Fibroblast of lung (primary cell): Measurements from ENCODE around the gene POLG. TPM values are rescaled to one million over a fixed set of nuclear protein-coding genes. Genes with fewer than 3 reads are reported as not detected.

ENCODE experiments used
- DNase-seq, 2 donors: peaks; one replicate each; pipeline versions ENCODE4 v3.0.0 to v3.0.0-alpha.2; 2010; ENCODE audit warnings: low read depth in 2 of 2
- H2AFZ ChIP-seq: 2 replicates; pipeline ENCODE4 v1.5.1; 2012; ENCODE audit warnings: low read length, control low read depth, inconsistent platforms
- H3K27ac ChIP-seq: 2 replicates; pipeline ENCODE4 v1.5.1; 2011; ENCODE audit warnings: low read length, control low read depth; ENCODE audit not compliant: insufficient read depth
- H3K27me3 ChIP-seq: 2 replicates; pipeline ENCODE4 v1.5.1; 2011; ENCODE audit warnings: mild to moderate bottlenecking, low read length; ENCODE audit not compliant: control insufficient read depth, insufficient read depth
- H3K36me3 ChIP-seq: 2 replicates; pipeline ENCODE4 v1.5.1; 2011; ENCODE audit warnings: low read length; ENCODE audit not compliant: control insufficient read depth, insufficient read depth
- H3K4me1 ChIP-seq: 2 replicates; pipeline ENCODE4 v1.5.1; 2011; ENCODE audit warnings: low read length; ENCODE audit not compliant: control insufficient read depth, insufficient read depth; ENCODE audit errors: extremely low read depth
- H3K4me2 ChIP-seq: 2 replicates; pipeline ENCODE4 v1.5.1; 2011; ENCODE audit warnings: low read length, control low read depth; ENCODE audit not compliant: insufficient read depth; ENCODE audit errors: extremely low read depth
- H3K4me3 ChIP-seq, 4 experiments: fragments of 200-600 bp in 1 of 4; sonication (generic) in 1 of 4; replicated peaks in 1 of 4; 2 replicates each; pipeline ENCODE4 v1.5.1; 2011 to 2016; ENCODE audit warnings: low read length in 4 of 4, low read depth in 3 of 4, mild to moderate bottlenecking in 3 of 4, control low read depth in 2 of 4, inconsistent platforms in 1 of 4, mixed read lengths in 1 of 4; ENCODE audit not compliant: insufficient read depth in 1 of 4; ENCODE audit errors: control extremely low read depth in 1 of 4
- H3K79me2 ChIP-seq: 2 replicates; pipeline ENCODE4 v1.5.1; 2012; ENCODE audit warnings: mild to moderate bottlenecking, low read length, inconsistent platforms; ENCODE audit not compliant: control insufficient read depth, insufficient read depth
- H3K9ac ChIP-seq: 2 replicates; pipeline ENCODE4 v1.5.1; 2011; ENCODE audit warnings: mild to moderate bottlenecking, low read length, control low read depth; ENCODE audit not compliant: insufficient read depth
- H3K9me3 ChIP-seq: 2 replicates; pipeline ENCODE4 v1.5.1; 2012; ENCODE audit warnings: low read depth, low read length; ENCODE audit not compliant: control insufficient read depth, insufficient read depth
- H4K20me1 ChIP-seq: 2 replicates; pipeline ENCODE4 v1.5.1; 2011; ENCODE audit warnings: low read length; ENCODE audit not compliant: control insufficient read depth, insufficient read depth; ENCODE audit errors: extremely low read depth
- EZH2 ChIP-seq: IDR thresholded peaks from 2 replicates; pipeline ENCODE4 v1.5.1; 2012; ENCODE audit warnings: low read length, control low read depth, mild to moderate bottlenecking; ENCODE audit errors: missing control alignments
- polyA plus RNA-seq, 2 donors: library from polyadenylated mRNA; depleted of rRNA in 1 of 2; stranded (reverse) in 1 of 2; unstranded in 1 of 2; fragments of >200 nt; gene quantifications; 2 replicates each; pipeline ENCODE4 v1.2.1, GENCODE V29; 2011 to 2012; ENCODE audit warnings: missing spikeins in 1 of 2
- total RNA-seq: library from RNA; depleted of rRNA; stranded (reverse); fragments of >200 nt; gene quantifications from 2 replicates; pipeline ENCODE4 v1.2.1, GENCODE V29; 2014
- TF ChIP-seq, protein P1 (sequence below), 2 donors: IDR thresholded peaks in 1 of 2; conservative IDR thresholded peaks in 1 of 2; 1 replicate in 1 of 2; 2 replicates in 1 of 2; pipeline ENCODE4 v1.5.1; 2011 to 2012; ENCODE audit warnings: low read length in 2 of 2, control low read depth in 1 of 2, inconsistent platforms in 1 of 2, low read depth in 1 of 2, mild to moderate bottlenecking in 1 of 2

The POLG gene
- total and polyA plus RNA-seq, 2 donors (not counting 1 experiment from before 2014, with no cell fraction given): 20.4 to 61.3 TPM

GRCh38 chr15:89381888-89382686 lies 47.5 kb upstream of the POLG start:
- no peaks in the 10 kb centered on the region for H3K9me3 ChIP-seq
- TF ChIP-seq EZH2: no peak
- TF ChIP-seq, protein P1, sequence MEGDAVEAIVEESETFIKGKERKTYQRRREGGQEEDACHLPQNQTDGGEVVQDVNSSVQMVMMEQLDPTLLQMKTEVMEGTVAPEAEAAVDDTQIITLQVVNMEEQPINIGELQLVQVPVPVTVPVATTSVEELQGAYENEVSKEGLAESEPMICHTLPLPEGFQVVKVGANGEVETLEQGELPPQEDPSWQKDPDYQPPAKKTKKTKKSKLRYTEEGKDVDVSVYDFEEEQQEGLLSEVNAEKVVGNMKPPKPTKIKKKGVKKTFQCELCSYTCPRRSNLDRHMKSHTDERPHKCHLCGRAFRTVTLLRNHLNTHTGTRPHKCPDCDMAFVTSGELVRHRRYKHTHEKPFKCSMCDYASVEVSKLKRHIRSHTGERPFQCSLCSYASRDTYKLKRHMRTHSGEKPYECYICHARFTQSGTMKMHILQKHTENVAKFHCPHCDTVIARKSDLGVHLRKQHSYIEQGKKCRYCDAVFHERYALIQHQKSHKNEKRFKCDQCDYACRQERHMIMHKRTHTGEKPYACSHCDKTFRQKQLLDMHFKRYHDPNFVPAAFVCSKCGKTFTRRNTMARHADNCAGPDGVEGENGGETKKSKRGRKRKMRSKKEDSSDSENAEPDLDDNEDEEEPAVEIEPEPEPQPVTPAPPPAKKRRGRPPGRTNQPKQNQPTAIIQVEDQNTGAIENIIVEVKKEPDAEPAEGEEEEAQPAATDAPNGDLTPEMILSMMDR (conservative IDR thresholded peaks at IDR 0.05 in 1 of 2, IDR thresholded peaks at IDR 0.05 in 1 of 2; ENCODE audit: low read depth in 1 of 2, low read length in 2 of 2): no peak
- no peak overlapping the region for H2AFZ ChIP-seq
- no peak overlapping the region for H3K9ac ChIP-seq
- H4K20me1 ChIP-seq: no peaks in the 10 kb centered on the region
- H3K27ac ChIP-seq: no peak overlapping the region
- no peak for DNase-seq
- H3K36me3 ChIP-seq: no peaks in the 10 kb centered on the region
- no peak overlapping the region for H3K4me3 ChIP-seq
- peaks cover 37% of the 10 kb centered on the region for H3K27me3 ChIP-seq
- no peaks in the 10 kb centered on the region for H3K4me1 ChIP-seq
- no peak overlapping the region for H3K4me2 ChIP-seq
- no peaks in the 10 kb centered on the region for H3K79me2 ChIP-seq

- H4K20me1 ChIP-seq: no peaks in the 10 kb centered on the region
- no peak for TF ChIP-seq EZH2
- TF ChIP-seq, protein P1 (conservative IDR thresholded peaks at IDR 0.05 in 1 of 2, IDR thresholded peaks at IDR 0.05 in 1 of 2; ENCODE audit: low read depth in 1 of 2, low read length in 2 of 2): no peak
These were observed 46.7 kb upstream of the POLG start for GRCh38 chr15:89381331-89381730.

DNA sequence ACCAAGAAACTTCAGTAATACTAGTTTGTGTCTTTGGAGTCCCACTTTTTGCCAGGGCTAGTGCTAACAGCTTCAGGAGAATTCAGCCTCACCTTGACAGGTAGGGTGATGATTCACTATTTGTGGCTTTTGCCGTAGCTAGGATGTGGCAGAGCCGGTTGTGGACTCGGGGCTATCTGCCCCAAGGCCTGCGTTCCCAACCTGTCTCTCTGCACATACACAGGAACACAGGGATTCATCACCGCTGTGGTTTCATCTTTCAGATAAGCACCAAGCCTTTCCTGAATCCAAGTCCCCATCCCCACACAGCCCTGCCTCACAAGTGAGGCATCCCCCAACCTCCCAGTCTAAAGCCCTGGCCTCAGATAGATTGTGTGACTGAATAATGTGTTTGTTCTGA lies 45.2 kb upstream of the POLG start:
- TF ChIP-seq EZH2: no peak
- TF ChIP-seq, protein P1 (conservative IDR thresholded peaks at IDR 0.05 in 1 of 2, IDR thresholded peaks at IDR 0.05 in 1 of 2; ENCODE audit: low read depth in 1 of 2, low read length in 2 of 2): no peak
- H3K4me3 ChIP-seq: no peak overlapping the region
- no peak overlapping the region for H3K27ac ChIP-seq
- H3K36me3 ChIP-seq: no peaks in the 10 kb centered on the region
- no peaks in the 10 kb centered on the region for H3K4me1 ChIP-seq
- H2AFZ ChIP-seq: no peak overlapping the region
- no peaks in the 10 kb centered on the region for H4K20me1 ChIP-seq
- peaks cover 52% of the 10 kb centered on the region for H3K27me3 ChIP-seq
- H3K9me3 ChIP-seq: no peaks in the 10 kb centered on the region
- no peak overlapping the region for H3K9ac ChIP-seq
- no peak overlapping the region for H3K4me2 ChIP-seq
- no peak for DNase-seq
- no peaks in the 10 kb centered on the region for H3K79me2 ChIP-seq

More at GRCh38 chr15:89381331-89381730, 46.7 kb upstream of the POLG start:
- no peak for DNase-seq
- no peaks in the 10 kb centered on the region for H3K9me3 ChIP-seq
- no peaks in the 10 kb centered on the region for H3K79me2 ChIP-seq
- no peaks in the 10 kb centered on the region for H3K4me1 ChIP-seq
- H3K4me3 ChIP-seq: no peak overlapping the region
- peaks cover 41% of the 10 kb centered on the region for H3K27me3 ChIP-seq
- H3K4me2 ChIP-seq: no peak overlapping the region
- no peak overlapping the region for H2AFZ ChIP-seq
- no peak overlapping the region for H3K27ac ChIP-seq
- no peak overlapping the region for H3K9ac ChIP-seq
- H3K36me3 ChIP-seq: no peaks in the 10 kb centered on the region
